ENCODE data around the gene TSTD1. TPM values are rescaled to one million over a fixed set of nuclear protein-coding genes. Genes with fewer than 3 reads are reported as not detected.
A peak's percentile ranks its signal among the peaks of the same experiment; 100 is the strongest.
"Not testable (repeated sequence)": the region's sequence is repeated elsewhere in the genome, so short reads cannot be mapped to it uniquely, and the experiment has no call there.

TSTD1 gene
- total and polyA plus RNA-seq, 2 experiments from 2014 or later: 36.3 to 102 TPM

GRCh38 chr1:160997323-160998038, 41.3 kb downstream of the TSTD1 start:
- DNase-seq (ENCODE audit: low spot score): peak; percentile 83
- WGBS (ENCODE audit: low lambda C conversion rate, missing lambda C conversion rate): 71% methylated on average over 1 of the region's 1 CpG
- Histone ChIP-seq H3K9me3 (ENCODE audit: low read depth) (no peaks in the 10 kb centered on the region), H2AFZ (no peak overlapping the region), H3K27me3 (no peaks in the 10 kb centered on the region), H3K4me3 (no peak overlapping the region), H3K36me3 (replicated peaks; ENCODE audit: insufficient read depth, low read depth) (no peaks in the 10 kb centered on the region), H3K27ac (peak overlapping the region; percentile 88), H3K4me2 (no peak overlapping the region), H3K79me2 (peaks cover 22% of the 10 kb centered on the region), H4K20me1 (ENCODE audit: insufficient read depth, poor library complexity, severe bottlenecking) (peaks cover 5% of the 10 kb centered on the region), H3K4me1 (ENCODE audit: insufficient read depth) (peaks cover 15% of the 10 kb centered on the region), H3K9me2 (replicated peaks; ENCODE audit: insufficient read depth) (no peaks in the 10 kb centered on the region)
- no peak for TF ChIP-seq EZH2 (IDR thresholded peaks at IDR 0.05; ENCODE audit: borderline replicate concordance)
- peak; percentile 65 for TF ChIP-seq CTCF (IDR thresholded peaks at IDR 0.05; ENCODE audit: poor library complexity)
- no peak for TF ChIP-seq EZH2phosphoT487 (IDR thresholded peaks at IDR 0.05; ENCODE audit: low read depth, severe bottlenecking, unreplicated experiment)

- H3K36me3 ChIP-seq (replicated peaks; ENCODE audit: insufficient read depth, low read depth): no peaks in the 10 kb centered on the region
- H3K27ac ChIP-seq: peak overlapping the region; percentile 88
- no peak for DNase-seq (ENCODE audit: low spot score)
- 89% methylated on average over 3 of the region's 3 CpGs for WGBS (ENCODE audit: low lambda C conversion rate, missing lambda C conversion rate)
- no peak overlapping the region for H3K4me2 ChIP-seq
- no peaks in the 10 kb centered on the region for H3K27me3 ChIP-seq
- H2AFZ ChIP-seq: no peak overlapping the region
- no peaks in the 10 kb centered on the region for H3K9me3 ChIP-seq (ENCODE audit: low read depth)
- H3K79me2 ChIP-seq: peaks cover 10% of the 10 kb centered on the region
- H3K4me3 ChIP-seq: no peak overlapping the region
- H4K20me1 ChIP-seq (ENCODE audit: insufficient read depth, poor library complexity, severe bottlenecking): no peaks in the 10 kb centered on the region
- TF ChIP-seq EZH2phosphoT487 (IDR thresholded peaks at IDR 0.05; ENCODE audit: low read depth, severe bottlenecking, unreplicated experiment) (no peak), CTCF (IDR thresholded peaks at IDR 0.05; ENCODE audit: poor library complexity) (no peak), EZH2 (IDR thresholded peaks at IDR 0.05; ENCODE audit: borderline replicate concordance) (no peak)
- H3K4me1 ChIP-seq (ENCODE audit: insufficient read depth): peaks cover 10% of the 10 kb centered on the region
- no peaks in the 10 kb centered on the region for H3K9me2 ChIP-seq (replicated peaks; ENCODE audit: insufficient read depth)
Observed at GRCh38 chr1:160996178-160996577, 42.6 kb downstream of the TSTD1 start.

GRCh38 chr1:160993544-160994193, 45.1 kb downstream of the TSTD1 start:
- H3K4me3 ChIP-seq: no peak overlapping the region
- H3K79me2 ChIP-seq: no peaks in the 10 kb centered on the region
- peak; percentile 57 for DNase-seq (ENCODE audit: low spot score)
- H3K4me2 ChIP-seq: no peak overlapping the region
- no peaks in the 10 kb centered on the region for H3K27me3 ChIP-seq
- WGBS (ENCODE audit: low lambda C conversion rate, missing lambda C conversion rate): 83% methylated on average over 14 of the region's 14 CpGs
- no peaks in the 10 kb centered on the region for H3K9me2 ChIP-seq (replicated peaks; ENCODE audit: insufficient read depth)
- no peaks in the 10 kb centered on the region for H4K20me1 ChIP-seq (ENCODE audit: insufficient read depth, poor library complexity, severe bottlenecking)
- H3K9me3 ChIP-seq (ENCODE audit: low read depth): no peaks in the 10 kb centered on the region
- H3K36me3 ChIP-seq (replicated peaks; ENCODE audit: insufficient read depth, low read depth): no peaks in the 10 kb centered on the region
- TF ChIP-seq EZH2 (IDR thresholded peaks at IDR 0.05; ENCODE audit: borderline replicate concordance) (no peak), CTCF (IDR thresholded peaks at IDR 0.05; ENCODE audit: poor library complexity) (peak; percentile 53), EZH2phosphoT487 (IDR thresholded peaks at IDR 0.05; ENCODE audit: low read depth, severe bottlenecking, unreplicated experiment) (no peak)
- no peak overlapping the region for H2AFZ ChIP-seq
- H3K4me1 ChIP-seq (ENCODE audit: insufficient read depth): peaks cover 5% of the 10 kb centered on the region
- H3K27ac ChIP-seq: no peak overlapping the region

- H3K36me3 ChIP-seq (replicated peaks; ENCODE audit: insufficient read depth, low read depth); H2AFZ ChIP-seq; H3K9me2 ChIP-seq (replicated peaks; ENCODE audit: insufficient read depth); DNase-seq (ENCODE audit: low spot score); H3K4me2 ChIP-seq; H3K4me3 ChIP-seq; H3K27me3 ChIP-seq; H3K9me3 ChIP-seq (ENCODE audit: low read depth); H3K4me1 ChIP-seq (ENCODE audit: insufficient read depth); H3K79me2 ChIP-seq; H4K20me1 ChIP-seq (ENCODE audit: insufficient read depth, poor library complexity, severe bottlenecking); H3K27ac ChIP-seq: not testable (repeated sequence)
- WGBS (ENCODE audit: low lambda C conversion rate, missing lambda C conversion rate): 89% methylated on average over 4 of the region's 4 CpGs
Observed at GRCh38 chr1:160992036-160992435, 46.7 kb downstream of the TSTD1 start.

Measured in hepatocyte (in vitro differentiated cells).